Endodermal cell (in vitro differentiated cells): ENCODE data around the gene SMCO4. TPM values are rescaled to one million over a fixed set of nuclear protein-coding genes. Genes with fewer than 3 reads are reported as not detected.

Experiments
- DNase-seq: peaks from one replicate; pipeline ENCODE4 v3.0.0-alpha.2; 2017
- H3K27ac ChIP-seq: 2 replicates; pipeline ENCODE4 v1.5.1; 2013; ENCODE audit warnings: mild to moderate bottlenecking, low read depth, low read length, moderate library complexity
- H3K27me3 ChIP-seq: 2 replicates; pipeline ENCODE4 v1.6.1; 2013; ENCODE audit warnings: mild to moderate bottlenecking, low read length, moderate library complexity; ENCODE audit not compliant: insufficient read depth, control insufficient read depth, poor library complexity, severe bottlenecking
- H3K36me3 ChIP-seq: 2 replicates; pipeline ENCODE4 v1.7.0; 2013; ENCODE audit warnings: mild to moderate bottlenecking, low read length, moderate library complexity; ENCODE audit not compliant: control insufficient read depth, insufficient read depth
- H3K4me1 ChIP-seq: one replicate; pipeline ENCODE4 v1.7.0; 2013; ENCODE audit warnings: low read length; ENCODE audit not compliant: control insufficient read depth, insufficient read depth
- H3K4me3 ChIP-seq: 2 replicates; pipeline ENCODE4 v1.5.1; 2013; ENCODE audit warnings: mild to moderate bottlenecking, low read length, moderate library complexity
- H3K9ac ChIP-seq: 2 replicates; pipeline ENCODE4 v1.6.1; 2013; ENCODE audit warnings: mild to moderate bottlenecking, low read length, moderate library complexity; ENCODE audit not compliant: poor library complexity, severe bottlenecking; ENCODE audit errors: extremely low read depth
- H3K9me3 ChIP-seq: 2 replicates; pipeline ENCODE4 v1.6.1; 2013; ENCODE audit warnings: mild to moderate bottlenecking, low read length, moderate library complexity; ENCODE audit not compliant: control insufficient read depth
- H3K27ac Mint-ChIP-seq: 2 replicates; pipeline ENCODE4 v1.8.0; 2020; ENCODE audit warnings: mixed read lengths
- H3K27me3 Mint-ChIP-seq: 2 replicates; pipeline ENCODE4 v1.8.0; 2021; ENCODE audit warnings: mild to moderate bottlenecking, mixed read lengths; ENCODE audit not compliant: insufficient read depth
- H3K36me3 Mint-ChIP-seq: 2 replicates; pipeline ENCODE4 v1.8.0; 2020; ENCODE audit warnings: low read depth, mixed read lengths
- H3K4me1 Mint-ChIP-seq: 2 replicates; pipeline ENCODE4 v1.8.0; 2020; ENCODE audit warnings: mixed read lengths
- H3K4me3 Mint-ChIP-seq: 2 replicates; pipeline ENCODE4 v1.8.0; 2020; ENCODE audit warnings: mild to moderate bottlenecking, moderate library complexity, mixed read lengths
- H3K9me3 Mint-ChIP-seq: 2 replicates; pipeline ENCODE4 v1.8.0; 2020; ENCODE audit warnings: mild to moderate bottlenecking, mixed read lengths
- WGBS, 2 experiments: methylation state at CpG; one replicate each; pipeline versions ENCODE4 v1.1.5 to v1.1.7; 2013; ENCODE audit warnings: missing lambda C conversion rate in 2 of 2, mixed read lengths in 1 of 2; ENCODE audit not compliant: insufficient coverage in 1 of 2, insufficient read length in 1 of 2; 5-methylcytosine and 5-hydroxymethylcytosine counted together
- total RNA-seq, 2 donors: library from RNA; stranded (reverse); fragmentation: NEBNext Ultra II Directional in 1 of 2; extraction: Animal tissue kit (Norgen Biotek cat#: 25700) in 1 of 2; gene quantifications; 2 replicates in 1 of 2; 3 replicates in 1 of 2; pipeline ENCODE4 v1.2.1, GENCODE V29; 2021
- TF ChIP-seq, protein P1 (sequence below): fragments of 200-600 bp; sonication (generic); conservative IDR thresholded peaks from 2 replicates; pipeline ENCODE4 v1.5.0; 2021; ENCODE audit warnings: antibody characterized with exemption, mild to moderate bottlenecking

Gene SMCO4
- total RNA-seq, 2 donors from 2014 or later, result 27.3 to 47.7 TPM

DNA sequence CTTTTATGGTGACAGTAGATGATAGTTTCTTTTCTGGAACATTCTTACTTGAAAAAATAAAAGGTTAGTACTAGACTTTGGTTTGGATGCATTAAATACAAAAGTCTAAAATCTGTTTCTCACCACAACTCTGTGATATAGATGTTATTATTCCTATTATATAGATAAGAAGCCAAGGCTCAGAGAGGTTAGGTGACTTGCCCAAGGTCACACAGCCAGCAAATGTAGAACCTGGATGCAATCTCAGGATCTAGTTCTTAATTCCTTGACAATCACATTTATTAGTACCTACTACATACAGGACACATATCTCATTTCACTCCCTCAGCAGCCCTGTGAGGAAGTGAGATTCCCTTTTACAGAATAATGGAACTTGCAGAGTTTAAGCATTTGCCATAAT is 26.3 kb upstream of the SMCO4 start:
- Histone ChIP-seq H3K9ac (no peak overlapping the region), H3K4me1 (peaks cover 6% of the 10 kb centered on the region), H3K4me3 (no peak overlapping the region), H3K27me3 (peaks cover 8% of the 10 kb centered on the region), H3K27ac (no peak overlapping the region), H3K36me3 (no peaks in the 10 kb centered on the region), H3K9me3 (no peaks in the 10 kb centered on the region)
- Mint-ChIP-seq H3K4me1 (peaks cover 9% of the 10 kb centered on the region), H3K4me3 (no peak overlapping the region), H3K36me3 (no peaks in the 10 kb centered on the region), H3K9me3 (no peaks in the 10 kb centered on the region), H3K27me3 (peaks cover 7% of the 10 kb centered on the region), H3K27ac (no peak overlapping the region)
- DNase-seq, result no peak
- TF ChIP-seq, protein P1, sequence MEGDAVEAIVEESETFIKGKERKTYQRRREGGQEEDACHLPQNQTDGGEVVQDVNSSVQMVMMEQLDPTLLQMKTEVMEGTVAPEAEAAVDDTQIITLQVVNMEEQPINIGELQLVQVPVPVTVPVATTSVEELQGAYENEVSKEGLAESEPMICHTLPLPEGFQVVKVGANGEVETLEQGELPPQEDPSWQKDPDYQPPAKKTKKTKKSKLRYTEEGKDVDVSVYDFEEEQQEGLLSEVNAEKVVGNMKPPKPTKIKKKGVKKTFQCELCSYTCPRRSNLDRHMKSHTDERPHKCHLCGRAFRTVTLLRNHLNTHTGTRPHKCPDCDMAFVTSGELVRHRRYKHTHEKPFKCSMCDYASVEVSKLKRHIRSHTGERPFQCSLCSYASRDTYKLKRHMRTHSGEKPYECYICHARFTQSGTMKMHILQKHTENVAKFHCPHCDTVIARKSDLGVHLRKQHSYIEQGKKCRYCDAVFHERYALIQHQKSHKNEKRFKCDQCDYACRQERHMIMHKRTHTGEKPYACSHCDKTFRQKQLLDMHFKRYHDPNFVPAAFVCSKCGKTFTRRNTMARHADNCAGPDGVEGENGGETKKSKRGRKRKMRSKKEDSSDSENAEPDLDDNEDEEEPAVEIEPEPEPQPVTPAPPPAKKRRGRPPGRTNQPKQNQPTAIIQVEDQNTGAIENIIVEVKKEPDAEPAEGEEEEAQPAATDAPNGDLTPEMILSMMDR, result no peak

DNA sequence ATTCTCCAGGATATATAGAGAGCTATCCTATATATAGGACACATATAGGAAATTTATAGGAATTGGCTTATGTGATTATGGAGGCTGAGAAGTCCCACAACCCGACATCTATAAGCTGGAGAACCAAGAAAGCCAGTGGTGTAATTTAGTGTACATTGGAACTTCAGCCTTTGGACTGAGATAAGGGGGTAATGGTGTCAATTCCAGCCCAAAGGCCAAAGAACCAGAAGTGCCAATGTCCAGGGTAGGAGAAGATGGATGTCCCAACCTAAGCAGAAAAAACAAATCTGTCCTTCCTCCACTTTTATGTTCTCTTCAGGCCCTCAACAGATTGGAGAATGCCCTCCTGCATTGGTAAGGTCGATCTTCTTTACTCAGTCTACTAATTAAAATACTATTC is 25.5 kb upstream of the SMCO4 start:
- Histone ChIP-seq H3K27ac (no peak overlapping the region), H3K4me3 (no peak overlapping the region), H3K4me1 (peaks cover 6% of the 10 kb centered on the region), H3K9me3 (no peaks in the 10 kb centered on the region), H3K36me3 (no peaks in the 10 kb centered on the region), H3K27me3 (peaks cover 8% of the 10 kb centered on the region), H3K9ac (no peak overlapping the region)
- no peak overlapping the region for H3K27ac Mint-ChIP-seq
- DNase-seq, result no peak
- H3K36me3 Mint-ChIP-seq, result no peaks in the 10 kb centered on the region
- 81 to 93% methylated on average over 2 of the region's 2 CpGs for WGBS, 2 experiments
- peaks cover 9% of the 10 kb centered on the region for H3K4me1 Mint-ChIP-seq
- H3K27me3 Mint-ChIP-seq, result peaks cover 7% of the 10 kb centered on the region
- TF ChIP-seq, protein P1, result no peak
- no peak overlapping the region for H3K4me3 Mint-ChIP-seq
- H3K9me3 Mint-ChIP-seq, result no peaks in the 10 kb centered on the region

DNA sequence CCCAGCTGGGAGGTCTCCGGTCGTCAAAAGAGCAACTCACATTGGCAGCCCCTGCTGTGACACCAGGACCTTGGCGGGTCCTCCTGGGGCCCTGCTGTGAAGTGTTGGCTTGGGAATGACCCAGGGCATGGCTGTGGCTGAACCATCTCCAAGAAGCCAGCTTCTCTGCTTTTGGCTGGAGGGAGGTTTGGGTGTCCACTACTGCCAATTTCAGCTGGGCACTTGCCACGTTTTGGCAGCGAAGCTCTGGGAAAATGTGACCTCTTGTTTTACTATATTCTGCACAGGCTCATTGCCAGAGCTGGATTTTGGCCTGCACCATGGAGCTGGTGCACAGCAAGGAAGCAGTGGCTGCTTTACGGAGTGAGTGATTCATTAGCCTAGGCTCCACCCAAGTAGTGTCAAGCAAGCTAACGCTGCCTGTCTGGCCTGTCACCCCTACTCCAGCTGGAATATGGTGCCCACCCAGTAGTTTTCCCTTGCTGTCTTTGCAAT is 24.3 kb upstream of the SMCO4 start:
- TF ChIP-seq, protein P1, result no peak
- Mint-ChIP-seq H3K27ac (no peak overlapping the region), H3K4me1 (peaks cover 9% of the 10 kb centered on the region), H3K27me3 (peaks cover 7% of the 10 kb centered on the region), H3K4me3 (no peak overlapping the region), H3K9me3 (no peaks in the 10 kb centered on the region), H3K36me3 (no peaks in the 10 kb centered on the region)
- 72 to 77% methylated on average over 5 to 7 of the region's 7 CpGs for WGBS, 2 experiments
- no peaks in the 10 kb centered on the region for H3K27me3 ChIP-seq
- no peaks in the 10 kb centered on the region for H3K9me3 ChIP-seq
- no peak overlapping the region for H3K9ac ChIP-seq
- no peak overlapping the region for H3K27ac ChIP-seq
- DNase-seq, result no peak
- H3K4me3 ChIP-seq, result no peak overlapping the region
- H3K4me1 ChIP-seq, result peaks cover 6% of the 10 kb centered on the region
- H3K36me3 ChIP-seq, result no peaks in the 10 kb centered on the region
